D721Med (cell line): ENCODE measurements around the gene COMMD7.
A peak's percentile ranks its signal among the peaks of the same experiment; 100 is the strongest.

ENCODE experiments used
- DNase-seq: peaks from one replicate; pipeline ENCODE4 v3.0.0; 2011; ENCODE audit warnings: low spot score; ENCODE audit not compliant: insufficient read length
- FAIRE-seq: peaks from 2 replicates; lab custom pipeline; 2011; peaks lifted over from hg19 to GRCh38; lab: Jason Lieb, UNC
- TF ChIP-seq, protein P1 (sequence below): IDR thresholded peaks from 2 replicates; pipeline ENCODE4 v1.5.1; 2012; ENCODE audit warnings: mild to moderate bottlenecking, control low read depth; ENCODE audit not compliant: insufficient read depth; ENCODE audit errors: missing control alignments

The COMMD7 gene

GRCh38 chr20:32743237-32744112 is at the start of gene COMMD7:
Gene COMMD7, minus strand, starts transcription at chr20:32743467. Its CDS starts 76 bp downstream, at chr20:32743391.
- TF ChIP-seq, protein P1, sequence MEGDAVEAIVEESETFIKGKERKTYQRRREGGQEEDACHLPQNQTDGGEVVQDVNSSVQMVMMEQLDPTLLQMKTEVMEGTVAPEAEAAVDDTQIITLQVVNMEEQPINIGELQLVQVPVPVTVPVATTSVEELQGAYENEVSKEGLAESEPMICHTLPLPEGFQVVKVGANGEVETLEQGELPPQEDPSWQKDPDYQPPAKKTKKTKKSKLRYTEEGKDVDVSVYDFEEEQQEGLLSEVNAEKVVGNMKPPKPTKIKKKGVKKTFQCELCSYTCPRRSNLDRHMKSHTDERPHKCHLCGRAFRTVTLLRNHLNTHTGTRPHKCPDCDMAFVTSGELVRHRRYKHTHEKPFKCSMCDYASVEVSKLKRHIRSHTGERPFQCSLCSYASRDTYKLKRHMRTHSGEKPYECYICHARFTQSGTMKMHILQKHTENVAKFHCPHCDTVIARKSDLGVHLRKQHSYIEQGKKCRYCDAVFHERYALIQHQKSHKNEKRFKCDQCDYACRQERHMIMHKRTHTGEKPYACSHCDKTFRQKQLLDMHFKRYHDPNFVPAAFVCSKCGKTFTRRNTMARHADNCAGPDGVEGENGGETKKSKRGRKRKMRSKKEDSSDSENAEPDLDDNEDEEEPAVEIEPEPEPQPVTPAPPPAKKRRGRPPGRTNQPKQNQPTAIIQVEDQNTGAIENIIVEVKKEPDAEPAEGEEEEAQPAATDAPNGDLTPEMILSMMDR = no peak
- DNase-seq = no peak
- FAIRE-seq = no peak

DNA sequence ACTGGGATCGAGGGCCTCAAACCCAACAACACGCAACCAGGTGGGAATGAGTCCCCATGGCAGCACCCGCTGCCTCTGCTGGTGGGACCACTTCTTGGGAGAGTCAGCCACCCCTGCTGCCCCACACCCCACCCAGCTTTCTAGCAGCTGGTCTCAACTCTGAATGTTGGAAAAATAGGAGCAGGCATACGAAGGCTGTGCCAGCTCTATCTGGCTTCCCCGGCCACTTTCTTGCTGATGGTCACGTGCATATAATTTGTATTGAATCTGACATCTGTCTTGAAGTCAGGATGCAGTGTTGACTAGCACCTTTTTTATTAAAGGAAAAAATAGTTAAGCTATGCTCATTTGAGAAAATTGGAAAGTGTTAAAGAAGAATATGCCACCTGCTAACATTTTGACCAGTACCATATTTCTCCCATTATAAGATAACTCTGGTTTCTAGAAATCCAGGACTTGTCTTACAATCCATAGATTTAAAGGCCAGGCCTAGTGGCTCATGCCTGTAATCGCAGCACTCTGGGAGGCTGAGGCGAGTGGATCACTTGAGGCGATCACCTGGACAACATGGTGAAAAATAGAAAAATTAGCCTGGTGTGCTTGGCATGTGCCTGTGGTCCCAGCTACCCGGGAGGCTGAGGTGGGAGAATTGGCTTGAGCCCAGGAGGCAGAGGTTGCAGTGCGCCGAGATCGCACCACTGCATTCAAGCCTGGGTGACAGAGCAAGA is 49.6 kb upstream of the COMMD7 start:
- FAIRE-seq = no peak
- TF ChIP-seq, protein P1 = no peak
- DNase-seq = no peak

DNA sequence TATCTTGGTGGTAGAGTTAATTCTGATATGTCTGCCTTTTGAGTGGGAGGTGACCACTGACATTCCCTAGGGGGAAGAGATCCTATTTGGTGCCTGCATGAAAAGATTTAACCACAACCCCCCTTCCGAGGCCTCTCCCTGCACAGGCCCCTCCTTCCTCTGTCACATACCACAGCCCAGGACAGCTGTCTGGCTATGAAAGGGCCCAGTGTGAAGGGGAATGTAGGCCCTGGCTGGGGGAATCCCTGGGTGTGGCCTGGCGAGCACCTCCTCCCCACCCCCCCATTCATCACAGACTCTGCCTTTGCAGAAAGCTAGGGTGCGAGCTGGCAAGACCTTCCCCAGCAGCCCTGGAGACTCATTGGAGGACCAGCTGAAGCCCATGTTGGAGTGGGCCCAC is 49.0 kb upstream of the COMMD7 start:
- TF ChIP-seq, protein P1 = no peak
- FAIRE-seq (no peak), DNase-seq (no peak)

DNA sequence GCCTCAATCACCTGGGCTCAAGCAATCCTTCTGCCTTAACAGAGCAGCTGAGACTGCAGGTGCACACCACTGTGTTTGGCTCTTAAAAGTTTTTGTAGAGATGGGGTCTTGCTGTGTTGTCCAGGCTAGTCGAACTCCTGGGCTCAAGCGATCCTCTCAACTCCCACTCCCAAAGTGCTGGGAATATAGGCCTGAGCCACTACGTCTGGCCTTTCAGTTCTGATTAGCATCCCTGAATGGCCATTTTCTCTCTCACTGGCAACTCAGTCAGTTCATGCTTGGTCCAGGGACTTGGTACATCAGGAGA is 47.4 kb upstream of the COMMD7 start:
- no peak for DNase-seq
- FAIRE-seq = no peak
- TF ChIP-seq, protein P1 = no peak

DNA sequence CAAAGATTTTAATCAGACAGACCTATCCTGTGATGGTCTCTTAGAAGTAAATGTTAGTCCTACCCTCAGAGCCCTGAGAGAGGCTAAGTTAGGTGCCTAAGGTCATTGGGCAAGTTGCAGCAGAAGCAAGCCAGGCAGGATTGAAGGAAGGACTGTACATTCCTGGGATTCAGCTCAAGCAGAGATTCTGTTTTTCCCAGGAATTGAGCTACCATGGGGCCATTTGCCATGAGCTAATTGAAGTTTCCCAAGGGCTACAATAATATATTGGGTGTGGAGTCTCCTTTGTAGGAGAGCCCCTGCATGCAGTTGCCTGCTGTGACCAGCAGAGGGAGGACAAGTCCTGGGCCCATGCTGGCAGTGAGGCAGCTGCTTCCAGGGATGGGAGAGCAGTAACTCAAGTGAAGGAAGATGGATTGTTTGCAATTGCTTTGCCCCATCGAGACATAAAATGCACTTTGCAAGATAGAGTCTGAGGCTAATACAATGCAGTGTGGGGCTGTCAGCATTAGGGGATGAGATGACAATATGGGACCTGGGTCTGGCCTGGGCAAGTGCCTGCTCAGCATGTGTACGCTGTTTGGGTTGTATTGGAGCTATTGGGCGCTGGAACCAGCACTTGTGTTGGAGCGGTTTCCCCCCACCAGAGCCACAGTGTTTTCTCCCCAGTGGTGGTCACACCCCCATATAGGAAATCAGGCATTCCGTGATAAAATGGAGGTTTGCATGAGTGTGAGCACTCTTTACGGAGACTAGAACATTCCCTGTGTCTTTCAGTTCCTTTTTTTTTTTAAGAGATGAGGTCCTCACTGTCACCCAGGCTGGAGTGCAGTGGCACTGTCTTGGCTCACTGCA is 46.9 kb upstream of the COMMD7 start:
- FAIRE-seq = no peak
- peak; percentile 97 for DNase-seq
- TF ChIP-seq, protein P1 = peak; percentile 96

DNA sequence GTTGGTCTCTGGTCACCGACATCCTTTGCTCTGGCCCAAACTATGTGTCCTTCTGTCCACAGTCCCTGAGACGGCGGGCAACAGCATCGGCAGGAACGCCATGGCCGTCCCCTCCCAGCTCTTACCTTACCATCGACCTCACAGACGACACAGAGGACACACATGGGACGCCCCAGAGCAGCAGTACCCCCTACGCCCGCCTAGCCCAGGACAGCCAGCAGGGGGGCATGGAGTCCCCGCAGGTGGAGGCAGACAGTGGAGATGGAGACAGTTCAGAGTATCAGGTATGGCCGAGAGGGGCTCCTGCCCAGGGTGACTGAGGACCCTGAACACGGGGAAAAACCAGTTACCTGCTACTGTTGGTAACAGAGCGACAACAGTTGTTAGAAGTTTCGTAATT is 43.9 kb upstream of the COMMD7 start:
- TF ChIP-seq, protein P1 = no peak
- DNase-seq (no peak), FAIRE-seq (no peak)
